Activated naive CD4-positive, alpha-beta T cell treated with anti-CD3 and anti-CD28 coated beads, Interleukin-2, amount 50 U/mL, for 24 hours (primary cell): ENCODE results near the gene NEDD8.

ENCODE experiments used
- H3K27ac Mint-ChIP-seq: one replicate; pipeline ENCODE4 v1.8.0; 2021; ENCODE audit warnings: mild to moderate bottlenecking, mixed read lengths
- H3K27me3 Mint-ChIP-seq: one replicate; pipeline ENCODE4 v1.8.0; 2021; ENCODE audit warnings: mixed read lengths
- H3K36me3 Mint-ChIP-seq: one replicate; pipeline ENCODE4 v1.8.0; 2021; ENCODE audit warnings: mixed read lengths
- H3K4me1 Mint-ChIP-seq: one replicate; pipeline ENCODE4 v1.8.0; 2021; ENCODE audit warnings: mixed read lengths
- H3K4me3 Mint-ChIP-seq: one replicate; pipeline ENCODE4 v1.8.0; 2021; ENCODE audit warnings: mild to moderate bottlenecking, mixed read lengths
- H3K9me3 Mint-ChIP-seq: one replicate; pipeline ENCODE4 v1.8.0; 2021; ENCODE audit warnings: mixed read lengths

The NEDD8 gene

DNA sequence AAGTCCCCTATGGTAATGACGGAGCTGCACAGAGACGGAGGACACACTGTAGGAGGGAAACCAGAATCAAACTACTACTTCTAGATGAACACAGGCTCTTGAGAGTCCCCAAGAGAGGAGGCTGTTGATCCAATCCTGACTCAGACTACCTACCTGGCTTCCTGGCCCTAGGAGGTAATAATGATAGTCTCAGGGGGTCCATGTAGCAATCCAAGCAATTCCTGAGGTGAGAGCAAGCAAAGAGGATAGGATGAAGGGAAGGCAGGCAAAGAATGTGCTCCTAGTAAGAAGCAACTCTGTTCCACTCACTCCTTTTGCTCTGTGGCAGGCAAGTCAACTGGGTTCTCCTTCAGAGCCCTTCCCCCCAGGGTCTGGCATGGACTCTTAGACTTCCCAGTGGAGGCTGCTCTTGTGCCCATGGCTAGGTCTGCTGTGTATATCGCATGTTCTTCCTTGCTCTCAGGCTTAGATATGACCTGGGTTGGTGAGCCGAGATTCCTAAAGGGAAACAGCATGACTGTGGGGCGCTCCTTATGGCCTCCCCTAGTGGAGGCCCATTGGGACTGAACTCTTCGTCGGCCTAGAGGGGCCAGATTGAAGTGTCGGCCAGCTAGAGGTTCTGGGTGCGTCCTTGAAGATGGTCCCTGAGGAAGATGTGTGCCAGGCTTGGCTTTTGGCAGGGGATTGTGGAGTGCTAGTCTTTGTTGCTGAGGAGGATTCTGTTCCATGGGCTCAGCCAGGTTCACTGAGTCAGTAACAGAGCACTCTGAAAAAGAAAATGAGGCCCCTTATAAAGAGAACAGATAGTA lies 8.1 kb upstream of the NEDD8 start:
- Mint-ChIP-seq H3K4me3 (peak overlapping the region; percentile 97), H3K36me3 (peaks cover 17% of the 10 kb centered on the region), H3K9me3 (no peaks in the 10 kb centered on the region), H3K27me3 (no peaks in the 10 kb centered on the region), H3K4me1 (peaks cover 71% of the 10 kb centered on the region), H3K27ac (peak overlapping the region; percentile 82)

DNA sequence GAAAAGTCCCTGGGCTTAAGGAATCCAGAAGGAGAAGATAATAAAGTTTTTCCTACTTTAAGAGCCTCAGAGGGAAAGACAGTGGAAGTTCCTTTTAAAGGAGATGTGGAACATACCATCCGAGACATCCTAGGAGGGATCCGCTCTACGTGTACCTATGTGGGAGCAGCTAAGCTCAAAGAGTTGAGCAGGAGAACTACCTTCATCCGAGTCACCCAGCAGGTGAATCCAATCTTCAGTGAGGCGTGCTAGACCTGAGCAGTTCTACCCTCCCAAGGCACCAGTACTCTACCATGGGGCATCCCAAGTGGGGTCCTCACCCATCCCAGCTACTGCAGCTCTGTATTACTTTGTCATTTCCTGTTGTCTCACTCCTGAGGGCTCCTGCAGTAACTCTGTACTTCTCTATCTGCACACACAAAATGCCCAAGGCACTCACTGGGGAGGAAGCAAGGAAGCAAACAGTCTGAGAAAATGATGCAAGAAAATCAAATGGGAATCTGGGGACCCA lies 6.4 kb upstream of the NEDD8 start:
- Mint-ChIP-seq H3K36me3 (peaks cover 17% of the 10 kb centered on the region), H3K27me3 (no peaks in the 10 kb centered on the region), H3K4me1 (peaks cover 79% of the 10 kb centered on the region), H3K27ac (peak overlapping the region; percentile 93), H3K4me3 (peak overlapping the region; percentile 40), H3K9me3 (no peaks in the 10 kb centered on the region)

DNA sequence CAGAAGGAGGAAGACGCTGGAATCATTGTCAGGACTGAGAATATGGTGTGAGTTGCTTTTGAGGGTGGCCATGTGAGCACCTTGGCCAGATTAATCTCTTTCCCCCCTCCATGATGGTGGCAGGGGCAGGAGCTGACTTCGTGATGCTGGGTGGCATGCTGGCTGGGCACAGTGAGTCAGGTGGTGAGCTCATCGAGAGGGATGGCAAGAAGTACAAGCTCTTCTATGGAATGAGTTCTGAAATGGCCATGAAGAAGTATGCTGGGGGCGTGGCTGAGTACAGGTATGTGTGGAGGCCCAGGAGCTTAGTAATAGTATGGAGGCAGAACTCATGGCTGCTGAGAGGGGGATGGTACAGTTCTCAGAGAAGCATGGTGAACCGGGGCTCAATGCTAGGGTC lies 6.0 kb upstream of the NEDD8 start:
- Mint-ChIP-seq H3K4me1 (peaks cover 82% of the 10 kb centered on the region), H3K9me3 (no peaks in the 10 kb centered on the region), H3K4me3 (peak overlapping the region; percentile 40), H3K27me3 (no peaks in the 10 kb centered on the region), H3K36me3 (peaks cover 17% of the 10 kb centered on the region), H3K27ac (peak overlapping the region; percentile 93)

DNA sequence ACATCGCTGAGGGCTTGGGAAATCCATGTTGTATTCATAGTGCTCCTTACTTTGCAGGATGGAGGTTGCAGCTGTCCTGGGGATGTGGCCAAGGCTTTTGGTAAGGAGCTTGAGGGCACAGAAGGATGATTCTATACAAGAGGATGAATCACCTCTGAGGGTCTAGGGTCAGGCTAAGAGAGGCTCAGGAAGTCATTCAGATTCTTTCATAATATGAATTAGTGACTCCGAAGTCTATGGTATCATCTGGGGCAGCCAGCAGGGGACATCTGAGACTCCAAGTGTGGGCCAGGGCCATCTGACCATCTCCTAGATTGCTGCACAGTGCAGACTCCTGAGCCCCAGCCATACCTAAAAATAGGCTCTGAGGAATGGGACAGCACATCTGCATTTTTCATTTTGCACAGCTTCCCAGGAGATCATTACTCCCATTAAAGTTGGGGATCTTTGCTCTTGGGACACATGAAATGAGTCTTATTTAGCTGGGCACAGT lies 5.3 kb upstream of the NEDD8 start:
- no peak overlapping the region for H3K4me3 Mint-ChIP-seq
- H3K36me3 Mint-ChIP-seq, result peaks cover 17% of the 10 kb centered on the region
- H3K9me3 Mint-ChIP-seq, result no peaks in the 10 kb centered on the region
- H3K27me3 Mint-ChIP-seq, result no peaks in the 10 kb centered on the region
- peaks cover 81% of the 10 kb centered on the region for H3K4me1 Mint-ChIP-seq
- H3K27ac Mint-ChIP-seq, result peak overlapping the region; percentile 77

DNA sequence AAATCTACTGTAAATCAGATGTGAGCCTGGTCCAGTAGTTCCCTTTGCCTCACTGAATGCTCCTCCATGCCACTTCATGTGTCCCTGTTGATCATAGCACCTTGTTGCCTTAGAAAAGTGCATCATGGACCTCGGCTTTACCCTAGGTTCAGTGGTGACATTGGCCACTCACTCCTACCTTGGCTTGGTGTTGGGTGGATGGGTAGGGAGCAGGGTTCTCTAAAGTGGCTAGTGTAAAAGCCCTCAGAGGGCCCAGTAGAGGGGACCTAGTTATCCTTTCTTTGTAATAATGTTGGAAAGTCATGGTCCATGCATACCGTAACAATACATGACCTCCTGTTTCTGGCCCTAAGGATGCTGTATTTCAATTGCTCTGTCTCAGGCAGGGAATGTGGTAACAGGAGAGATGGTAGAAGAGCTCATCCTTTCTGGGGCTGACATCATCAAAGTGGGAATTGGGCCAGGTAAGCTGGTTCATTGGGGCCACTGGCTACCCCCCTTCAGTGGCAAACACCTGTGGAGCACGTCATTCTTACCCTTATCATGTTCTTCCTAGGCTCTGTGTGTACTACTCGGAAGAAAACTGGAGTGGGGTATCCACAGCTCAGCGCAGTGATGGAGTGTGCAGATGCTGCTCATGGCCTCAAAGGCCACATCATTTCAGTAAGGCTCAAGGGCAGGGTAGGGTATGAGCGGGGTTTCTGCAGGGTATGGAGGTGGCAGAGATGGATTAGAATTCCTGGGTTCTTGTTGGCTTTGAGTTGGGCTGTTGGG lies 4.7 kb upstream of the NEDD8 start:
- peaks cover 17% of the 10 kb centered on the region for H3K36me3 Mint-ChIP-seq
- H3K27ac Mint-ChIP-seq, result peak overlapping the region; percentile 77
- peaks cover 81% of the 10 kb centered on the region for H3K4me1 Mint-ChIP-seq
- H3K9me3 Mint-ChIP-seq, result no peaks in the 10 kb centered on the region
- H3K27me3 Mint-ChIP-seq, result no peaks in the 10 kb centered on the region
- H3K4me3 Mint-ChIP-seq, result no peak overlapping the region

DNA sequence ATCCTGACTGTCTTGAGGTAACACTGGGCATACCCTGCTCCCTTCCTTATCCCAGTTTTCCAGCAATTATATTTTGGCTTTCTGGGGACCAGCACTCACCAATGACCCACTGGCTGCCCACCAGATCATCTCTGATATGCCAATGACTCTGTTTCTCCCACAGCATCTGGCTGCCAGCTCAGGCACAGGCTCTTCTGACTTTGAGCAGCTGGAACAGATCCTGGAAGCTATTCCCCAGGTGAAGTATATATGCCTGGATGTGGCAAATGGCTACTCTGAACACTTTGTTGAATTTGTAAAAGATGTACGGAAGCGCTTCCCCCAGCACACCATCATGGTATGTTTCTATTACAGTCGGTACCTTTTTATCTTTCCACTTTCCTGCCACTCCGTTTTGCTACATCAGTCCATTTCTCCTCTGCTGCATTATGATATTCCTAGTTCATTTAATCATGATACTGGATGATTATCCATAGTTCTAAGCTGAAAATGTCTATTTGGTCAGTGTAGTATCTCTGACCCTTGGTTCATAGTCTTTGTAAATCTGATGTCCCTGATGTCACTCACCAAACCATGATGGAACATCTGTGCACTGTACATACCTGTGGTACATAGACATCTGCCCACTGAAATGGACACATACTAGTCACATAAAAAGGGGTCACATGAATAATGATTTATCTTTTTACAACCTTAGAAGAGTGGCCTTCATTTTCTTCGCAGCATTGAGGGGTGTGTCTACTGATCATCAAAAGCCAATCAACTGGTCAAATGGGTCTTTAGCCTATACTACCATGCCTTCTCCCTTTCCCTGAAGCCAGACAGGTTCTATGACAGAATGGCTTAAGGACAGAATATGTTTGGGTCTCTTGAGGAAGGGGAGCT lies 3.9 kb upstream of the NEDD8 start:
- peak overlapping the region; percentile 87 for H3K27ac Mint-ChIP-seq
- H3K27me3 Mint-ChIP-seq, result no peaks in the 10 kb centered on the region
- H3K36me3 Mint-ChIP-seq, result peaks cover 17% of the 10 kb centered on the region
- peaks cover 84% of the 10 kb centered on the region for H3K4me1 Mint-ChIP-seq
- H3K9me3 Mint-ChIP-seq, result no peaks in the 10 kb centered on the region
- H3K4me3 Mint-ChIP-seq, result no peak overlapping the region

DNA sequence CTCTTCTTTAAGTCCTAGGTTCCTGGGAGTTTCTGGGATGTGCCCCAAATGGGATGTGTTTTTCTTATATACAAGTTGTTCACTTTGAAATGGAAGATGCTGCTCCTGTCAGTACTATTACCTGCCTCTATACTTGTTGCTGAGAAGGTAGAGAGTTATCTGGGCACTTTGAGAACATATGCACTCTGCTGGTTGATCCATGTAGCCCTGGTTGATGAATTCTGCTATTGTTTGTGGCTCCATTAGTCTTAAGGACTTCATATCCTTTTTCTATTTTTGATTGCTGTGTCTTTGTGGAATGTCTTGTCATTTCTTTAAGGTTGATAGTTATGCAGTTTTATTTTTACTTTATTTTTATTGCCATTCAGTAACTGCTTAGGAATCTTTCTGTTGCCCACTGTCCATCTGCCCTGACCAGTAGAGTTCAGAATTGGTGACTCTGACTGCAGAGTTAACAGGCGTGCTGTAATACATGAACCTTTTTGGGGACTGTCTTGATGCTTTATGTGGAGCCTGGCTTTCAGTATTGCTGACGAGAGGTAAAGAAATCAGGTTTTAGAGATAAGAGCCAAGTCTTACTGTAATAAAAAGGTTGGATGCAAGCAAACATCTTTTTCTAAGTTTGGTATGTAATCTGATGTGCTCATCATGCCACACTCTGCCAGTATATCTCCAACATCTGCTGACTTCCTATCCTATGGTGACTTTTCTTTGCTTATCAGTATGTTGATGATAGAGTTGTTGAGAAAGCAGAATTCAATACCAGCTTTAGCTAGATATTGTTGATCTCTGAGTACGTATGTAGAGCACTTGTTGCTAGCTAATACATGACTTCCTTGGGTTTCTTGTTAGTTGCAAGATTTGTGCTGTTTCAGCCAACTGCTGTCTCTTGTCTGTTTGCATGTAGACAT lies 2.2 kb upstream of the NEDD8 start:
- H3K4me3 Mint-ChIP-seq, result peak overlapping the region; percentile 97
- H3K36me3 Mint-ChIP-seq, result peaks cover 13% of the 10 kb centered on the region
- H3K27ac Mint-ChIP-seq, result peak overlapping the region; percentile 68
- H3K9me3 Mint-ChIP-seq, result no peaks in the 10 kb centered on the region
- peaks cover 70% of the 10 kb centered on the region for H3K4me1 Mint-ChIP-seq
- H3K27me3 Mint-ChIP-seq, result no peaks in the 10 kb centered on the region

DNA sequence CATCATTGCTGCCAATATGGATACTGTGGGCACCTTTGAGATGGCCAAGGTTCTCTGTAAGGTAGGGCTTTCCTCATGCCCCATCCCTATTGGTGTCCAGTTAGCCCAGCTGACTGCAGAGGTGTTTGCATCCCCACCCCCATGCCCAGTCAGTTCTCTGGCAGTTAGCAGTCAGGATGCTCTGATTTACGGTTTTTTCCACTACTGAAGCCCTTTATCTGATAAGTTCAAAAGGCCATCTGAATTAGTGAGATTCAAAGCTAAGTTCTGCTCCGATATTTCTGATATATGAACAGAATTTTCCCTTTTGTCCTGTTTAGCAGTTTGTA lies 1.3 kb upstream of the NEDD8 start:
- H3K27me3 Mint-ChIP-seq, result no peaks in the 10 kb centered on the region
- peak overlapping the region; percentile 97 for H3K4me3 Mint-ChIP-seq

DNA sequence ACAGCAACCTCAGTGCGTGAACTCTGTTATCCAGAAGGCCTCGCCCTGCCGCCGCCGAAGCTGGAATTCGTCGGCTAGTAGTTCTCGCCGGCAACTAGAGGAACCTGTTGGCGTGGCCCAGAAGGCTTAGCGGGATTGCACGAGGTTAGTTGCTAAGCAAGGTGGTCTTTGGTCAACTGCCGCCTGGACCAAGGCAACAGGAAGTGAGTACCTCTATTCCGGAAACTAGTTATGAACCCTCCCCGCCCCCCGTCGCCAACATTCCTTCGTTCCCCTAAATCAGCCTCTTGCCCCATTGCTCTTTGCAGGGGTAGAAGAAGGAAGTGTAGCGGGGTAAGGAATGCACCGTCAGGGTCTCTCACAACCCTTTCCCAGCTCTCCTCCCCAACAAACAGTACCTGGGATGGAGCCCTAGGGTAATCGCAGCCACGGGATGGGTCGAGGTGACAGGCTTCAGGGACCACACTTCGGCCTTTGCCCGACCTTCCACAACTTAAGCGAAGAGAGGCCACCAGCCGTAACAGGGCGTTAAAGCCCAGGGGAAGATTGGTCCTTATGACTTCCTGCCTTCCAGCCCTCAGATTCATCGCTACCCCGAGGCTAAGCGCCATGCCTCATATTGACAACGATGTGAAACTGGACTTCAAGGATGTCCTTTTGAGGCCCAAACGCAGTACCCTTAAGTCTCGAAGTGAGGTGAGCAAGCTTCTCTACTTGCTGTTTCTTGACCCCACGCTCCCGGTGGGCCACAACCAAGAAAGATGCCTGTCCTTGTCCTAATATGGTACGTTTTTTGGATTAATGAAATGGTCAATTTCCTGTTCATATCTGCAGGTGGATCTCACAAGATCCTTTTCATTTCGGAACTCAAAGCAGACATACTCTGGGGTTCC lies 724 bp upstream of the NEDD8 start, which contains the start of gene GMPR2:
TSS of gene GMPR2 (plus strand) at position 285 of the 893 bp plus-strand sequence. CDS start at position 610, 325 bp downstream.
- peak within 1 kb of the TSS; percentile 97 for H3K4me3 Mint-ChIP-seq
- H3K27me3 Mint-ChIP-seq, result no peaks in the 10 kb centered on the region
- peaks cover 7% of the 10 kb centered on the region for H3K36me3 Mint-ChIP-seq
- H3K27ac Mint-ChIP-seq, result peak within 1 kb of the TSS; percentile 94
- H3K9me3 Mint-ChIP-seq, result no peaks in the 10 kb centered on the region
- peaks cover 60% of the 10 kb centered on the region for H3K4me1 Mint-ChIP-seq

More for the DNA sequence above, 1.3 kb upstream of the NEDD8 start:
- Mint-ChIP-seq H3K9me3 (no peaks in the 10 kb centered on the region), H3K36me3 (peaks cover 12% of the 10 kb centered on the region), H3K4me1 (peaks cover 66% of the 10 kb centered on the region), H3K27ac (peak overlapping the region; percentile 94)

DNA sequence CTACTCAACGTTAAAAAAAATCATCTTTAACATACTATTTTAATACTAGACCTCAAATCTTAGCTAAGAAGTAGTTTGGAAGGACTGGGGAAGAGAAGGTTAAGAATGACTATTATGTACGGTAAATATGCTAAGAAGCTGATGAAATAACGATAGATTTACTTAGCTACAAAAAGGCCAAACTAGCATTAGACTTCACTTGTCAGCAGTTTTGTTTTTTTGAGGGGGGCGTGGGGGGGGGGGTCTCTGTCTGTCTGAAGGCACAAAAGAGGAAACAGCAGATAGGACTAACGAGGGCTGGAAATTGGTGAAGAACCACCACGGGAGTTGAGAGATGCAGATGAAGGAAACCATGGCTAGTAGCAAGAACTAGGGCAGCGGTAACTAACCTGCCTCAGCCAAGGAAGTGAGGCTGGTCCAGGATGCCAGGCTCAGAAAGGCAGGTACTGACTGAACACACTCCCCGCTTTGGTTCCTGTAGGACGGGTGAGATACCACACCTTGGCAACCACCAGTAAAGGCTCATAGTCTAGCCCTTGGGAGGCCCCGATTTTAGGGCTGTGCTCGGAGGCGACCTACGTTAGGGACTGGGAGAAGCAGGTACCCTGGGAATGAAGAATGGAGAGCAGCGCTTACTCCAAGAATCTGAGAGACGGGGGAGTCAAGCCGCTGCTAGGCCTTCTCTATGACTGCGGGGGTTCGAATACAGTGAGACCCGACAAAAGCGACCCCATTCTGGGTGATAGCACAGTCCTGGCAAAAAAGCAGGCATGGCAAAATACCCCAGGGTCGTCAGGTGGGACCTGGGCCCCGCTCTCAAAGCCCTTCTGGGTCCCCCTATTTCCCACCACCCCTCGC lies 675 bp downstream of the NEDD8 start:
- Mint-ChIP-seq H3K27me3 (no peaks in the 10 kb centered on the region), H3K27ac (peak overlapping the region; percentile 94), H3K4me3 (peak overlapping the region; percentile 97), H3K36me3 (peaks cover 4% of the 10 kb centered on the region), H3K9me3 (no peaks in the 10 kb centered on the region), H3K4me1 (peaks cover 57% of the 10 kb centered on the region)

DNA sequence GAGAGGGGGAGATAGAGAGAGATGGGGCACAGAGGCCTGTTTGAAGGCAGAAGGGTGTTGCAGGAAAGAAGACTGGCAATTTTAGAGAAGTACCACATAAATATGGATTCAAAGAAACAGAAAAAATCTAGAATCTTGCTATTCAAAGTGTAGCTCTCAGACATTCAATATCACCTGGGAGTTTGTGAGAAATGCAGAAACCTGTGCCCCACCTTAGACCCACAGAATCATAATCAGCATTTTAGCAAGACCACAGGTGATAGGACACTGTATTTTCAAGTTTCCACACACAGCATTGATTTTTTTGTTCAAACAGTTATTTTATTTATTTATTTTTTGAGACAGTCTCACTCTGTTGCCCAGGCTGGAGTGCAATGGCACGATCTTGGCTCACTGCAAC lies 3.3 kb downstream of the NEDD8 start:
- Mint-ChIP-seq H3K9me3 (no peaks in the 10 kb centered on the region), H3K27me3 (no peaks in the 10 kb centered on the region), H3K36me3 (peaks cover 8% of the 10 kb centered on the region), H3K27ac (no peak overlapping the region), H3K4me1 (peaks cover 44% of the 10 kb centered on the region), H3K4me3 (no peak overlapping the region)

DNA sequence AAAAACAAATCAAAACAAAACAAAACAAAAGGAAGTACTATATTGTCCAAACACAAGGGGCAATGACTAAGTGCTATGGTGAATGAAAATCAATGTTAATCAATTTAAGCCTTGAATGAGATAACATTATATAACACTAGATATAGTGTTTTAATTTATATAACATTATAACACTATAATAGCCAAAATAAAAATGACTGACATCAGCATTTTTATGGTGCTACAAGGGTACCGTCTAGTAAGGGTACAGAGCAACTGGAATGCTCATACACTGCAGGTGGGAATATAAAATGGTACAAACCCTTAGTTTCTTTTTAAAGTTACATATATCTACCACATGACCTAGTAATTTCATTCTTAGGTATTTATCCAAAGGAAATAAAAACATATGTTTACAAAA lies 5.7 kb downstream of the NEDD8 start:
- Mint-ChIP-seq H3K9me3 (no peaks in the 10 kb centered on the region), H3K4me3 (no peak overlapping the region), H3K27me3 (no peaks in the 10 kb centered on the region), H3K36me3 (peaks cover 8% of the 10 kb centered on the region), H3K4me1 (peaks cover 33% of the 10 kb centered on the region), H3K27ac (no peak overlapping the region)

DNA sequence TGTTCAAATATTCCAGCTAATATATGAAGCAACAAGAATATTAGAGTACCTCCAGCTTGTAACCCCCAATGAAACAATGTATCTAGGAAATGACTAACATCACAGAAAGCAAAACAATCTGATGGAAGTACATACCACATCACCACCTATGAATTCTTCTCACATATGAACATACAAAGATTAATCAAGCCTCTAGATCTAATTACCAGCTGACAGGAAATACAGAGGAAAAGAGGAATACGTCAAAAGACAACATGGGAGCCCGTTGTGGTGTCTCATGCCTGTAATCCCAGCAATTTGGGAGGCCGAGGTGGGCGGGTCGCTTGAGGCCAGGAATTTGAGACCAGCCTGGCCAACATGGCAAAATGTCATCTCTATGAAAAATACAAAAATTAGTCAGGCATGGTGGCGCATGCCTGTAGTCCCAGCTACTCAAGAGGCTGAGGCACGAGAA lies 7.5 kb downstream of the NEDD8 start:
- H3K4me3 Mint-ChIP-seq, result no peak overlapping the region
- no peaks in the 10 kb centered on the region for H3K9me3 Mint-ChIP-seq
- peak overlapping the region; percentile 26 for H3K27ac Mint-ChIP-seq
- peaks cover 27% of the 10 kb centered on the region for H3K4me1 Mint-ChIP-seq
- peaks cover 8% of the 10 kb centered on the region for H3K36me3 Mint-ChIP-seq
- H3K27me3 Mint-ChIP-seq, result no peaks in the 10 kb centered on the region
